Measurements from ENCODE around the gene EMID1.

Gene EMID1

DNA sequence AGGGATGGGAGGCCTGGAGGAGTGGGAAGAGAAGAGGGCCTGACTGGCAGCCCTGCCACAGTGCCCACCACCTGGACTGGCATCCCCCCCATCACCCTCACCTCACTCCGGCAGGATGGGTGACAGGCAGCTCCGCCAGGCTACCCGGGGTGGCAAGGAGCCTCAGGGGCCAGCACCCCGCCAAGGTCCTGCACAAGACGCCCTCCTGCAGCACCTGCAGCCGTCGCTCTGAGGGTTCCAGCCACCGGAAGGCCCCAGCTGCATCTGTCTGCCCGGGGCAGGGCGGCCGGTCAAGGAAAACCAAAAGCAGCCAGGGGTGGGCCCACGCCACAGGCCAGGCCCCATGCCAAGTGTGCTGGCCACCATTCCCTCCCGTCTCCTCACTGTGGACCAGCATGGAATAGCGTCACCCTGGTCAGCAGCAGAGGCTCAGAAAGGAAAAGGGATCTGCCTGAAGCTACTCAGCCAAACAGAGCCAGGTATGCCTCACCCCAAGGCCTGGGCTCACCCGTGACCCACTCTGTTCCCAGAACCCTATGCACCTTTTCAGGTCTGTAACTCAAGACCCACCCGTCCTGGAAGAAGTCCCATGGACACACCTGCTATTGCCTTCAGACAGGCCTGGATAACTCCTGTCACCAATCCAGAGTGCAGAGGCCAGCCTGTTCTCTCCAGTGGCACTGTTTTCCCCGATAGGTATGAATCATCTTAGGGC is 55.1 kb downstream of the EMID1 start:
- no peak for DNase-seq

GRCh38 chr22:29263791-29264276 is 58.1 kb downstream of the EMID1 start:
- DNase-seq = no peak

DNA sequence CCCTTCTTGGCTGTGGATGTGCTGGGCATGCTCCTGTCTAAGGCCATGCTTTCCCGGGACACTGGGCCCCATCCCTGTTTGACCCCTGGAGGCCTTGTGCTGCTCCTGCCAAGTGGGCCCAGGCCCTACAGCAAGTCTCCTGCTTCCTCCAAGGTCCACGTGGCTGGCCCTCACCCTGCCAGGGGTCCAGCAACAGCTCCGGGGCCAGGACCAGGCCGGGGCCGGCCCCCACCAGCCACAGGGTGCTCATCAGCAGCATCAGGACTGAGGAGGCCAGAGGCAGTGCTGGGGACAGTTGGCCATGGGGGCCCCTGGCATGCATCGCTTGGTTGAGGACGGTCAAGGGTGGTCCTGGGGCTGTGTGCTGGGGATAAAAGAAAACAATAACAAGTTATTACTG is 59.6 kb downstream of the EMID1 start:
- DNase-seq = no peak

DNA sequence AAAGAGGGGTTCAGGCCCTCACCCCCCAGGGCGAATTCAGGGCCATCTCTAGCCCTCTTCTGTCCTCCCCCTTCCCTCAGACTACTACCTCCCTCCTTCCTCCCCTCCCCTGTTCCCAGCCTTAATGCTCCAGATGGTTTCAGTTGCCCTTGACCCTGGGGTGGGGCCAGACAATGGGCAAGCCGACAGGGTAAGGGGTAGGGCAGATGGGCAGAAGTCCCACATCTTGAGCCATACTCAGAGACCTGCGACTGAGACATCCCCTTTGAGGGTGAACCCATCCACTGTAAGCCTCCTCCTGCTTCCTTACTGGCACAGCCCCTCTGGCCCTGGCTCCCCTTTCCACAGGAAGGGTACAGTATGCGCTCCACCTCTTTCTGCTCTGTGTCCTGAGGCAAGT is 60.2 kb downstream of the EMID1 start:
- no peak for DNase-seq

DNA sequence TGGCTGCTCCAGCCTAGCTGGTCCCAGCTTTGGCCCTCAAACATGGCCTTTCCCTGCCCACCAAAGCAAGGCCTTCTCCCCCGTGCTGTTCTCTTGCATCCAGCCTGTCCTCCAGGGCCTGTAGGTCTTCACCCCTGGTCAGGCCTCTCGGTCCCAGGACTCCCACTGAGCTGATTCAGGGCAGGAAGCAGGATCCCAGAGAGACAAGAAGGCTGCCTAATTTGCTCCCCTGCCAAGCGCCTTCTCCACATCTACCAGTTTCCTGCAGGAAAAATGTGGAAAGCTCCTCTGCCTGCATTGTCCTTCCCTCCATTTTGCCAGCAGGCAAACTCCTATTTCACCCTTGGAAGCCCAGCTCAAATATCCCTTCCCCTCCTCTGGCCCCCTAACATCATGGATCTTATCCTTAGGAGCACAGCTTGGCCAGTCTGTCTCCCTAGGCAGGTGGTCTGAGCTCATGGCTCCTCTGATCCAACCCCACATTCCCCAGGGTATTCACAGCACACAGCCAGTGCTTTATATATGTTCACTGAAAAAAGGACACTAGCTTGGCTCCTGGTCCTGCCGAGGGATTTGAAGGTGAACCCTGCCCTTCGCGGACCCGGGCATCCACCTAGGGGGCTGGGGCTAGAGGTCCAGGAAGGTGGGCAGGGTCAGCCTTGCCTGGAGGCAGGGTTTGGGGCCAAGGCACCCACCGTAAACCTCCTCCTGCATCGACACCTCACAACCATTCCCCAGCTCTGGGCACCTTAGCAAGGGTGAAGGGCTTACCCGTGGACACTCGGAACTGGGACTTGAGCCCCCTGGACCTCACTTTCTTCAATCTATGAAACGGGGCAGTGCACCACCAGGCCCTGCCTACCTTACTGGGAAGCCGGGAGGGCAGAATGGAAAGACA is 61.1 kb downstream of the EMID1 start:
- DNase-seq = peak; percentile 37

- no peak for DNase-seq
These were observed 61.8 kb downstream of the EMID1 start for GRCh38 chr22:29267462-29267857.

GRCh38 chr22:29267858-29268510 is 62.3 kb downstream of the EMID1 start, which contains the start of the genes EWSR1 and RHBDD3:
TSS of gene EWSR1 (plus strand) at chr22:29268268. CDS start at chr22:29268337, 69 bp downstream.
TSS of gene RHBDD3 (minus strand) at chr22:29267981. CDS start at chr22:29265626, 2,355 bp downstream.
- DNase-seq = peak; percentile 98

DNA sequence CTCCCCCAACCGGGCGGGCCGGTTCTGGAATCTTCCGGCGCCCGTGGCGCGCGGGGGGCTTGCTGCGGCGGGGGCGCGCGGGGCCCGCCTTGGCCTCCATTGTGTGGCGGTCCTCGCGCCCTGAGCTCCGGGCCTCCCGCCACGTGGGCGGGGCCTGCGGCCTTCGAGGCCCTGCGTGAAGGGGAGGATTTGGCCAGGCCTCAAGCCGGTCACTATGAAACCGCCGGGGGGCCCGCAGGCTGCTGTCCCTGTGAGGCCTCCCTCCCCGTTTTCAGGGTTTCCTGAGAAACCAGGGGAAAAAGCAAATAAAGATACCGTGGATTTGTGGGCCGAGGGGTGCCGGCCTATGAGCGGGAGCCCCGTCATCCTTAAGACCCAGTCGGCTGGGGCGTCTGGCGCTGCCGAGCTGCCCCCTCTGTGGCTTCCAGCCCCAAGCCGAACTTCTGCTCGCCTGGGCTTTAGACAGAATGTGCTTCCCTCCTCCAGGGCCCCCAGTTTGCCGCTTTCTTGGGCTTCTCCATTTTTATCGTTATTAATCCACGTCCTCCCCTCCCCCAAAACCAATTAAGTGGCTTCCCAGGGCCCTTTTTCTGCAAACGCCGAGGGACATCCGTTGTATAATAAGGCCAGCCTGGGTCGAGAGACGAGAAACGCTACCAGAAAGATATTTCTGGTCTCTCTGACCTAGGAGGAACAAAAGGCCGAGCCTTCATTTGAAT is 63.0 kb downstream of the EMID1 start:
- peak; percentile 51 for DNase-seq

- peak; percentile 23 for DNase-seq
These were observed 63.5 kb downstream of the EMID1 start for GRCh38 chr22:29269230-29269604.

DNA sequence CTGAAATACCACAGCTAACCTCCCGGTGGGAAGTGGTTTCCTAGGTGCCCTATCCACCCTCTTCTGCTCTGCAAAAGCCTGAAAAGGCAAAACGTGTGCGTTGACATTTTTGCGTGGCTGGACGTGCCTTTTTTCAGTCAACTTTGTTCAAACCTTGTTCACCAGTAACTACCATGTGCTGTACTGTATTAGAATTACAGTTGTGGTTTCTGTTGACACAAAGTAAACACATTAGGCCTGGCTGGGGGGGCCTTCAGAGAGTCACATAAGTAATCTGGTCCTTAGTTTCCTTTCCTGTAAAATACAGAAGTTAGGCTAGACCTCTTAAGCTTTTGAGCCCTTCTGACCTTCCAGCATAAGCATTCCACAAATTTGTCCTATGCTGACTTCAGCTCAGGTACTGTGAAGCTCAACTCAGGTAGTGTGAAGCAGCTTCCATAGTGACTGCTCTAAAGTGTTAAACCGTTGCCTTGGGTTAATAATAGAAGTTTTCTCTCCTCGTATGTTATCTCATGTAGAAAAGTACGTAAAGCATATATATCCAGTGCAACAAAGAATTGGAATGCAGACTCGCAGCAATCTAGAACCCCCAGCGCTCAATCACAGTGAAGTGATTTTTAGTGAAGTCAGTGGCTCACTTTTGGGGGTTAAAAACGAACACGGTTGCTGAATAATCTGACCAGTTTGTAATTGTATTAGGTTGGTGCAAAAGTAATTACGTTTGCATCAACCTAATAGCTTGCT is 64.2 kb downstream of the EMID1 start:
- peak; percentile 33 for DNase-seq

DNA sequence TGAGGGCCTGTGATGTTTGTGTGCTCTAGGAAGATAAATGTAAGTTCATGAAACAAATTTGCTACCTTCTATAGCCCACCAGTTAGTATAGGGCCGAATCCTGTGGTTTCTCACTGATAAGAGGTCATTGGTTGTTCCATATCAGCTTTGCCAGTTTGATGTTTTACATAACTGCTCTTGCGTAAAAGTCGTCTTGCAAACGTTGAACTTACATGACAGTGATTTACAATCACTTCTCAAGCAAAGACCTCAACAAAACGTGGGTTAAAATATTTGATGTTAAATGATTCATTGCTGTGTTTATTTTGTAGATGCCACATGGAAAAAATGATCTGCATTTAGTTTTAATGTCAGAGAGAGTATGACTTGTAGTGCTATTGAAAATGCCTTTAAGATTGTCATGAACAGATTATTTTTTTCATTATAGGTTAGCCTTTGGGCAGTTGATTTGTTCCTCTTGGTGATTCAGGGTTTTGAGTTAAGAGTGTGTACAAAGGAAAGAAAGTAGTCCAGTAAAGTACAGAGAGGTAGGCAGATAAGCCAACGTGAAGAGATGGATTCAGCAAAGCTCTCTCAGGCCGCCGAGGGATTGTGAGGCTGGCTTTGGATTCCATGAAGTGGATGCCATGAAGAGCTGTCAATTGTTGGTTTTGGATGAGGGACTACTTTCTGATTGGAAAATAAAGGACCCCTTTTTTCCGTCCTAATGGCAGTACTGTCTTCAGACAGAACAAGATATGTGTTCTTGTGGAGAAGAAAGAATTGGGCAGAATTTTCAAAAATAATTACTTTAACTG is 65.0 kb downstream of the EMID1 start:
- DNase-seq = peak; percentile 96

DNA sequence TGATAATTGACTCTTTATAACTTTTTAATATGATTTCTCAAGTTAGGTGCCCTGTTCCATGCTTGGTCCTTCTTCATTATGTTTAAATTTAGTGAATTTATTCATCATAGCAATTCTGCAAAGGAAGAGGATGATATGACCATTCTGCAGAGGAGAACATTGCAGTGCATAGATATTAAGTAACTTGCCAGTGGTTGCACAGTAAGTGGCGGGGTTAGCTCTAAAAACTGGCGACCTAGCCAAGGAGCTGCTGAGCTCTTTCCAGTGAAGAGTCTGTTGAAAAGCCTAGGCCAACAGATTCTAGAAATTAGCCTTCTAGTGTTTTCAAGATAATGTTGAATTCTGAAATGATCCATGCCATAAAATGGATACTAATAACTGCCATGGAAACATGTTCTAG is 66.9 kb downstream of the EMID1 start:
- no peak for DNase-seq

DNA sequence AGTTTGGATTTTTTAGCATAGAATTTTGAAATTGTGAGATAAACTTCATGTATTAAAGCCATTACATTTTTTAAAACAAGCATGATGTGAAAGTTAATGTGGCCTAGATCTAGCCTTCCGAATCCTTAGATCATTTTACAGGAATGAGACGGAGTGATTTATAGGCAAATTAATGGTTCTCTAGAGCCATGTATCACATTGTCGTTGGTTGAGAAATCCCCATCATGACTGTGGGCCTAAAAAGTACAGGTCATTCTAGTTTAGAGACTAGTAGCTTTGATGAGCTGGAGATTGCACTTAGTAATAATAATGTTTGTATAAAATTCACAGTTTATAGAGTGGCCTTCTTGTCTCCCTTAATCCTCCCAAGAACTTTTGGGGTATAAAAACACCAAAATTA is 69.5 kb downstream of the EMID1 start:
- DNase-seq = no peak

DNA sequence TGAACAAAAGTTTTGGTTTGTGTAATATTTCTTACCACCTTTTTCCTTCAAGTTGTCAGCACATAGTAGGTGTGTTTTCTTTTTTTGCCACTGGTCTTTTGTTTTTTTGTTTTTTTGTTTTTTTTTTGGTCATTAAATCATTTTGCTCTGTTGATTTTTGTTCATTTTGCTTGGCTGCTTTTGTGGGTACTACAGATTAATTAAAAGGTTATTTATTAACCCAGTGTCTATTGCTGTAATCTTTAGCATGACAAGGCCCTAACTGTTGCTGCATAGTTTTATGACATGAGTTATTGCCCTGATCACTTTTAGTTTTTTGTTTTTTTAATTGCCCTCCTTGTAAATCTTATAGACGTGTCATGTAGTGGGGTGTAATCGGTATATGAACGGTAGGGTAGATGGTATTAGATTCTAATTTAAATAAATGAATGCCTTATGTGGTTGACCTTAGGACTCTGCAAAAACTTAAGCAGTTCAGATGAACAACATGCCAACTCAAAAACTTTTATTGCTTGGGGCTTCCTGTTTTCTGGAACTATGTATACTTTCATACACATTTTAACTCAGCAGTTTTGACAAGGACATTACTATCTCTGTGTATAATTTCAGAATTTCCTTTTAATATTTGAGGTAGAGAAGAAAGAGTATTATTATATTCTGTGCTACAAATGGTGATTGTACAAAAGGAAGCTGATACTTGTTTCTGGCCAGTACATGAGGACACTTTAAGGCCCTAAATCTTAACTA is 70.3 kb downstream of the EMID1 start:
- DNase-seq = no peak

DNA sequence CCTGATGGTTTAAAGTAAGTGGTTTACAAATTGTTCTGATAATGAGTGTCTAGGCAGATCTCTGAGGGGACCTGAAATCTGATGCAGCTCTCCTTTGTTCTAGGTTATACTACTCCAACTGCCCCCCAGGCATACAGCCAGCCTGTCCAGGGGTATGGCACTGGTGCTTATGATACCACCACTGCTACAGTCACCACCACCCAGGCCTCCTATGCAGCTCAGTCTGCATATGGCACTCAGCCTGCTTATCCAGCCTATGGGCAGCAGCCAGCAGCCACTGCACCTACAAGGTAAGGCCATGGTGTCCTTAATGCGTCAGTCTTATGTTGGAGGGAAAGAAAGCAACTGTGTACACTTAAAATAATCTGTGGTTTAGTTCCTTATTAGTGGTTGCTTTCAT is 72.2 kb downstream of the EMID1 start:
- no peak for DNase-seq

DNA sequence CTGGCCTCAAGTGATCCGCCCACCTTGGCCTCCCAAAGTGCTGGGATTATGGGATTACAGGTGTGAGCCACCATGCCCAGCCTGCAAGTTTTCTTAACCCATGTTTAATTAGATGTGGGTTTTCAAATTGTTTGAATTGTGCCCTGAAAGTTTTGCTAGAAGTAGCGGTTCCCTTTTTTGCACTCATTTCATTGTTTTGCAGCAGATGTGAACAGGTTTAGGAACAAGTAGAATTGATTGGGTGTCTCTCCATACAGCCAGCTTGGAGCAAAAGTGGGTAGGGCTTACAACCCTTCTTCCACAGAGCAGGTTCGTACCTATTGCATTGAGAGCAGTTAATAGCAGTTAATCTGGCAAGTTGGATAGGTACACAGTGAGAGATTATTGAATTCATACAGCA is 78.5 kb downstream of the EMID1 start:
- no peak for DNase-seq

GRCh38 chr22:29288837-29289236 is 83.1 kb downstream of the EMID1 start:
- DNase-seq = no peak

- DNase-seq = no peak
These were observed 84.4 kb downstream of the EMID1 start for GRCh38 chr22:29290061-29290460.

DNA sequence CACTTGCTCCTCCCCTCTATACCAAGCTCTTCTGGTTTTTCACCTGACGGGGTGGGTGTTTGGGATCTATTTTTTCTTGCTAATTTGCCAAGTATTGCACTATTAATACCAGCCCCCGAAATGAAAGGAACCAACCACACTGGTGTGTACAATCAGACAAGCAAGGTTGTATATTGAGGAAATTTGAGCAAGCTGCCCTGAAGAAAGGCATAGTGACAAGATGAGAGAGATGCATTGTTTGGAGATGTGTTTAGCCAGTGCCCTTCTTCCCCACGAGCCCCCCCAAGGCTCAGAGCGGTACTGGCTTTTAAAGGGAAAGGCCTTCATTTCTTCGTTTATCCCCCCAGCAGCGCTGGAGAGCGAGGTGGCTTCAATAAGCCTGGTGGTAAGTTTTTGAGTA is 85.5 kb downstream of the EMID1 start:
- DNase-seq = no peak

DNA sequence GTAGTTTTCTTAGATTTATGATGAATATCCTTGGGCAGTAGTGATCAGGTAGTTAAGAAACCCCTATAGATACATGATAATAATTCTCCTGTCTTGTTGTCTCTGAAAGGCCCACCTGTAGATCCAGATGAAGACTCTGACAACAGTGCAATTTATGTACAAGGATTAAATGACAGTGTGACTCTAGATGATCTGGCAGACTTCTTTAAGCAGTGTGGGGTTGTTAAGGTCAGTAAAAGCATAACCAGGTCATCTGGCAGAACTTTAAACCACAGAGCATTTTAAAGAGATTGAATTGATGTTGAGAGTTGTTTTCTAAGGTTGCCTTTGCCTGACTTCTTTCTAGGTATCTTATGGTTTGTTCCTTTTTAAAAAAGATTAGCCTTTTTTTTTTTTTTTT is 86.7 kb downstream of the EMID1 start:
- DNase-seq = no peak

Data from hematopoietic multipotent progenitor cell treated with erythropoietin and hydrocortisone succinate and interleukin-3 and kit ligand, for 6 days (in vitro differentiated cells).